MCF 10A (cell line): ENCODE measurements around the gene HOXA4. TPM values are rescaled to one million over a fixed set of nuclear protein-coding genes. Genes with fewer than 3 reads are reported as not detected.
A peak's percentile ranks its signal among the peaks of the same experiment; 100 is the strongest.

Source experiments
- BruUV-seq: library from RNA; stranded (reverse); fragments of 400-500 nt; replicated peaks from 2 replicates; lab custom pipeline; 2021; lab: Mats Ljungman, UMichigan
- CTCF ChIA-PET: fragments of 300-600 bp; sonication (Branson Sonifier 250); formaldehyde crosslinking; extraction: SDS; loops from one replicate; lab custom pipeline; 2021; ENCODE audit warnings: antibody characterized with exemption, inconsistent platforms; lab: Yijun Ruan, JAX
- POLR2A ChIA-PET: fragments of 300-600, 350-650 bp; sonication (Branson Sonifier 250); formaldehyde crosslinking; extraction: SDS; loops from one replicate; lab custom pipeline; 2020; ENCODE audit warnings: antibody characterized with exemption, inconsistent platforms; lab: Yijun Ruan, JAX
- DNase-seq: peaks from one replicate; pipeline ENCODE4 v3.0.0-alpha.2; 2018; ENCODE audit not compliant: unreplicated experiment
- H3K27ac Mint-ChIP-seq: one replicate; pipeline ENCODE4 v1.8.0; 2022; ENCODE audit warnings: mild to moderate bottlenecking, low read depth, mixed read lengths; ENCODE audit not compliant: unreplicated experiment
- H3K27me3 Mint-ChIP-seq: one replicate; pipeline ENCODE4 v1.8.0; 2022; ENCODE audit warnings: mixed read lengths; ENCODE audit not compliant: insufficient read depth, unreplicated experiment
- H3K36me3 Mint-ChIP-seq: one replicate; pipeline ENCODE4 v1.8.0; 2022; ENCODE audit warnings: mild to moderate bottlenecking, moderate library complexity, mixed read lengths; ENCODE audit not compliant: insufficient read depth, unreplicated experiment
- H3K4me1 Mint-ChIP-seq: one replicate; pipeline ENCODE4 v1.8.0; 2022; ENCODE audit warnings: mixed read lengths; ENCODE audit not compliant: insufficient read depth, unreplicated experiment
- H3K4me3 Mint-ChIP-seq: one replicate; pipeline ENCODE4 v1.8.0; 2022; ENCODE audit warnings: mild to moderate bottlenecking, moderate library complexity, mixed read lengths; ENCODE audit not compliant: unreplicated experiment
- H3K9me3 Mint-ChIP-seq: one replicate; pipeline ENCODE4 v1.8.0; 2022; ENCODE audit warnings: mixed read lengths; ENCODE audit not compliant: unreplicated experiment
- CTCF ChIP-seq: fragments of 200-600 bp; IDR thresholded peaks from one replicate; pipeline ENCODE4 v1.8.0; 2022; ENCODE audit warnings: antibody characterized with exemption, mild to moderate bottlenecking; ENCODE audit not compliant: unreplicated experiment
- intact Hi-C: fragments of 100-400 bp; cut with micrococcal nuclease; formaldehyde crosslinking; loops from 2 replicates; pipeline ENCODE4 v1.14.1; 2022
- total RNA-seq: library from RNA; stranded (reverse); gene quantifications from 2 replicates; pipeline ENCODE4 v1.2.3, GENCODE V29; 2022

Gene HOXA4
- total RNA-seq, 1 experiment from 2014 or later, result 2.6 TPM

GRCh38 chr7:27164367-27165088 is 34.0 kb upstream of the HOXA4 start:
- POLR2A ChIA-PET, result interaction anchor here (0.6 to 5.1 kb wide), 12 partner anchors 7 to 590 kb away, joined by 3 to 65 read pairs (median 12); partner anchors contain the start of genes HOXA5, HOXA6 and TAX1BP1
- CTCF ChIA-PET, result interaction anchor here (0.7 kb wide), 2 partner anchors 64 to 310 kb away, joined by 3 read pairs; no protein-coding TSS in a partner anchor
- Mint-ChIP-seq H3K36me3 (peaks cover 13% of the 10 kb centered on the region), H3K9me3 (no peaks in the 10 kb centered on the region), H3K27me3 (no peaks in the 10 kb centered on the region), H3K4me1 (peaks cover 13% of the 10 kb centered on the region), H3K27ac (peak overlapping the region; percentile 72), H3K4me3 (peak overlapping the region; percentile 84)
- BruUV-seq, result no TSS peak
- intact Hi-C loops, result no loop called here
- TF ChIP-seq CTCF, result no peak
- peak; percentile 61 for DNase-seq

GRCh38 chr7:27164045-27164366 is 33.4 kb upstream of the HOXA4 start:
- Mint-ChIP-seq H3K27me3 (no peaks in the 10 kb centered on the region), H3K4me3 (peak overlapping the region; percentile 84), H3K27ac (peak overlapping the region; percentile 72), H3K4me1 (peaks cover 12% of the 10 kb centered on the region), H3K9me3 (no peaks in the 10 kb centered on the region), H3K36me3 (peaks cover 15% of the 10 kb centered on the region)
- intact Hi-C loops, result no loop called here
- POLR2A ChIA-PET, result interaction anchor here (0.6 to 5.1 kb wide), 11 partner anchors 8 to 590 kb away, joined by 3 to 65 read pairs (median 18); partner anchors contain the start of genes HOXA5, HOXA6 and TAX1BP1
- no TSS peak for BruUV-seq
- no peak for DNase-seq
- no peak for TF ChIP-seq CTCF
- CTCF ChIA-PET, result interaction anchor here (0.7 kb wide), 2 partner anchors 64 to 309 kb away, joined by 3 read pairs; no protein-coding TSS in a partner anchor

- H3K9me3 Mint-ChIP-seq, result no peaks in the 10 kb centered on the region
- ChIA-PET CTCF (interaction anchor here (0.7 to 3.5 kb wide), 12 partner anchors 8 to 1116 kb away, joined by 3 to 57 read pairs (median 4); partner anchors contain the start of genes HOXA3, HOXA5 and HOXA6), POLR2A (interaction anchor here (0.6 to 5.1 kb wide), 17 partner anchors 8 to 962 kb away, joined by 3 to 65 read pairs (median 7); partner anchors contain the start of genes CBX3, HOXA4, HOXA5 and HOXA6)
- peaks cover 15% of the 10 kb centered on the region for H3K36me3 Mint-ChIP-seq
- peaks cover 7% of the 10 kb centered on the region for H3K4me1 Mint-ChIP-seq
- TF ChIP-seq CTCF, result no peak
- intact Hi-C loops, result no loop called here
- peak; percentile 38 for DNase-seq
- TSS peak; percentile 54 for BruUV-seq
- H3K27ac Mint-ChIP-seq, result peak overlapping the region; percentile 72
- H3K27me3 Mint-ChIP-seq, result no peaks in the 10 kb centered on the region
- peak overlapping the region; percentile 84 for H3K4me3 Mint-ChIP-seq
Measured at GRCh38 chr7:27163288-27164044, 32.9 kb upstream of the HOXA4 start.
